Amniotic stem cell (primary cell): ENCODE results near the gene CDKN2B-AS1.

Experiments
- DNase-seq: peaks from one replicate; lab custom pipeline; 2025; lab: John Stamatoyannopoulos, UW

CDKN2B-AS1 gene

GRCh38 chr9:22005702-22006606 lies 11.4 kb downstream of the CDKN2B-AS1 start:
- no peak for DNase-seq

GRCh38 chr9:22008384-22008716 lies 13.8 kb downstream of the CDKN2B-AS1 start:
- DNase-seq = no peak

- DNase-seq = peak; percentile 94
Measured at GRCh38 chr9:22008717-22009505, 14.3 kb downstream of the CDKN2B-AS1 start, which contains the start of gene CDKN2B. TSS of gene CDKN2B (minus strand) at chr9:22009305. CDS start at chr9:22008953, 352 bp downstream.

DNA sequence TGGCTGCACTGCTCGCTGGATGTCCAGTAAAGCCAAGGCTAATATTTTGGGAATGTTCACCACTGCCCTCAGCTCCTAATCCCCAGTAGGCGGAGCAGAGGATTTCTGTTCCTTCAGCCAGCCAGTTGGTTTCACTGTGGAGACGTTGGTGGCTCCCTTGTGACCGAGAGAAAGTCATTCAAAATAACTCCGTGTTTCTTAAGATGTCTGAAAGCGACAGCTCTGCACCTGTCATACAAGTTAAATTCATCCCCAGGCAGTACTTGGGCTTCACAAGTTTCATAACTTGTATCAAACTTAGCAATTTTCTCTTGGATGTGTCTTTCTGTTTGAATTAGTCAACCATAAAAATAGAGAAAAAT lies 14.9 kb downstream of the CDKN2B-AS1 start:
- no peak for DNase-seq

DNA sequence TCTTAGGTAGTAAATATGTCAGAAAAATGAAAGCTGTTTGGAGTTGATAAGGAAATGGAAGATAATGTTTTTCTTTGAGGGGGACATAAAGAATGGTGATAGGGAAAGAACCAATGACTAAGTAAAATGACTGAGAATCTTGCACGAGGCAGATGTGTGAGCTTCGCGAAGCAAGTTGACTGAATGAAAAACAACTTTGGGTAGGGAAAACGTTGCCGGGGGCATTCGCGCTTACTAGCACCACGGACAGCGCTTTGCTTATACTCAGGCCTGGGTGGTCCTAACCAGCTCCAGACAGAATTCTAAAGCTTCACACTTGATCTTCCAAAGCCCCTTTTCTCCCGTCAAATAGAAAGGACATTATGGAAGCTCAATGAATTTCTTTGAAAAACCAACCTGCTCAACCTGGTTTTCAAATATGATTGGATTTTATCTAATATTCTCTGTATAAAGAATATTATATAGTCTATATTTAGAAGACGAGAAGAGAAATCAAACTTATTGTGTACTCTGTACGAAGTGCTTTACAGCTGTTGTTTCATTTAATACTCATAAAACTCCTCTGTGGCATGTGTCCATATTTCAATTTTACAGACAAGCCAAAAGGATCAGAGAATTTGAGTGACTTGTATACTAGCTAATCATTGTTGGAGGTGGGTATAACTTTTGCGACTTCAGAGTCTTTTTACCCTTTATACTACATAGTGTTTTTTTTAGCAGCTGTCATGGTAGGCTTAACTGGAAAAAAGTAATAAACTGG lies 16.5 kb downstream of the CDKN2B-AS1 start:
- no peak for DNase-seq

- DNase-seq = no peak
Measured at GRCh38 chr9:22022396-22022795, 27.8 kb downstream of the CDKN2B-AS1 start.

DNA sequence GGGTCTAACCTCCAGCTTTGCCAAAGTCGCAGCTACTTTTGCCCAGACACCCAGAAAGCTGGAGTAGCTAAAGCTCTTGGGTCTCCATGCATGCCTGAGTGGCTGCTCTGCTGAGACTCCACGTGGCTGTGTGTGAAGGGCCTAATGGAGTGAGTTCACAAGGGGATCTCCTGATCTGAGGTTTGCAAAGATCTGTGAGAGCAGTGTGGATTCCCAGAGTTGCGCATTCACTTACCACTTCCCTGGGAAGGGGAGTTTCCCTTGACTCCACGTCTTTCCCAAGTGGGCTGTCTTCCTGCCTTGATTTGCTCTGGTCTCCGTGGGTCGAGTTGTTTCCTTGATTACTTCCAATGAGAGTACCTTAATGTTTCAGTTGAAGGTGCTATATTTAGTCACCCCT lies 32.1 kb downstream of the CDKN2B-AS1 start:
- no peak for DNase-seq

GRCh38 chr9:22028394-22028793 lies 33.8 kb downstream of the CDKN2B-AS1 start:
- no peak for DNase-seq

DNA sequence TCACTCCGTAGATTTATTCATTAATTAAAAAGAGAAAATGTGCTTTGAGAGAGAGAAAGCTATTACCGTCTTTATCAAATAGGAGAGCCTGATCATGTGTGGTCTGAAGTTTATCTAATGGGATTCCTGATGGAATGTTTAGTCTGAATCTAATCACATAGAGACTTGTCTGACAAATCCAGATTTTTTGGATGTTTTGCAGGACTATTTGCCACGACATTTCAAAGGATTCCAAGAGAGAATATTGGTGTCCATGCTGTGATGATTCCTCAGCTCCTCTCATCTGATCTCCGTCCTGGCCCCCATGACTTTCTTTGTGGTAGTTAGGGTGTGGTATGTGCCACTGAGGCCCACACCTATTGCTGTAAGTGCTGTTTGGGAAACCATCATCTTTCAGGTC lies 34.6 kb downstream of the CDKN2B-AS1 start:
- no peak for DNase-seq

GRCh38 chr9:22030101-22030598 lies 35.6 kb downstream of the CDKN2B-AS1 start:
- DNase-seq = no peak

DNA sequence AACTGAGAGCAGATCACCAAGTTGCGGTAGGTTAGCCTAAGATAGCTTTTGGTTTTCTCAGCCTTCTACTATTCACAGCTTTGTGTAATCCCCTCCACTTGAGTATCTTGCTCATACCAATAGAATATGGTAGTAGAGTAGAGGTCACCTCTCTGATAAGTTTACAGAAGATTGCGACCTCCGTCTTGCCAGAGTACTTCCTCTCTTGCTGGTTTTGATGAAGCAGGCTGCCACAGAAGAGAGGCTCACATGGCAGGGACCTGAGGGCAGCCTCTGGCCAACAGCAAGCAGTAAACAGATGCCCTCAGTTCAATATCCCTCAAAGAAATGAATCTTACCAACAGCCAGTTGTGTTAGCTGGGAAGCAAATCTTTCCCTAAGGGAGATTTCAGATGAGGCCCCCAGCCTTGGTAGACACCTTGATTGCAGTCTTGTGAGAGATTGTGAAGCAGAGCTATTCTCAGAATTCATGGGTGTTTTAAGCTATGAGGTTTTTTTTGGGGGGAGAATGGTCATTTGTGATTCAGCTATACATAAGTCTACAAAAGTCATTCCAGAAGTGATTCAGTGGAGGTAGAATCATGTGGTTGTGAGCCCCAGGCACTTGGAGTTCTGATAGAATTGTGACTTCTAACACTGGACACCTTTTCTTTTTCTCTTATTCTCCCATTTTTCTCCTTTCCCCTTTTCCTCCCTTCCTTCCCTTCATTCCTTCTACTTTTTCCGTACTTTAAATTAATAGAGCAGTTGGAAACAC lies 37.2 kb downstream of the CDKN2B-AS1 start:
- DNase-seq = no peak

DNA sequence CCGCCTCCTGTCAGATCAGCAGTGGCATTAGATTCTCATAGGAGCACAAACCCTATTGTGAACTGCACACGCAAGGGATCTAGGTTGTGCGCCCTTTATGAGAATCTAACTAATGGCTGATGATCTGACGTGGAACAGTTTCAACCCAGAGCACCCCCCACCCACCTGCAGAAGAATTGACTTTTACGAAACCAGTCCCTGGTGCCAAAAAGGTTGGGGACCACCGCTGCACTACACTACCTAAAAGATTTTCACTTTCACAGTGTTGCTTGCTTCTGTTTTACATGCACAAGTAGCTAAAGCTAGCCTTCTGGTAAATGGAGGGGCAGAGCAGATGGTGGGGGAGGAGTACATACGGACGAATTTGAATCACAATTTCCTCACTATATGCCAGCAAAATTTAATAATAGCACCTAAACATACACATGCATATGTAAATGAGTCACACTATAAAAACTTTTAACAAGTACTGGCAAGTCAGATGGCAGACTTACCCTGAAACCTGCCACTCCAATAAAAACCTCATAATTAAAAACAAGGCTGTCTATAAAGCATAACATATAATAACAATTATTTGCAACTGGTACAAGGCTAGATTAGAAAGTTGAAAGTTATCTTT lies 38.5 kb downstream of the CDKN2B-AS1 start:
- no peak for DNase-seq

- DNase-seq = no peak
Measured at GRCh38 chr9:22035591-22036011, 41.0 kb downstream of the CDKN2B-AS1 start.

DNA sequence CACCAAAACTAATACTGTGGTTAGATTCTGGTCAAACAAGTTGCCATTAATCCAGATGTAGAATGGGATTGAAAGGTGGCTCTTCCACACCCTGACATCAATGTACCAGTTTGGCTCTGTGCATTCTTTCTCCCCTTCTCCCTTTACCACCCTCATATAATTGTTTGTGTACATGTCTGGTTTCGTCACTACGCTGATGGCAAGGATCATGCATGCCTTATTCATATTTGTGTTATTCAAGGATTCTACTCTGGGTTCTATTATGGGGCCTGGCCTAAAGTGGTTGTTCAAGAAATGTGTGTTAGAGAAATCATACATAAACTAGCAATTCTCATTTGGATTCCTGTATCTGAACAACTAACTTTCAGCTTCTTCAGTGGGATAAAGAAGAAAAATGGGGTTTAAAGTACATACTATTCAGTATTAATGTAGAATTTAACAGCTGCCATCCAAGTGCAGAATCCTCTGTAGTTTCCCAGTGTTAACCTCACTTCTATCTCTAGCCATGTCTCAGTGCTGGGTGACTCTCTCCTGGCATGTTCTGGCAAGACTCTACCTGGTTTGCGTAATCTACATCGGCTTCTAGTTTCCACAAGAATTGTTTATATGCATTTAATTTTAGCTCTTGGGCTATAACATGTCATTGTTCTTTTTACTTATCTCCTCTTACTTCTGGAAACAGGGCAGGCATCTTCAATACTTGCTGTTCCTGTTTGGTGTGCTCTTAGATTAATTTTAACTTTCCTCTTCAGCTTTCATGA lies 42.5 kb downstream of the CDKN2B-AS1 start:
- no peak for DNase-seq

DNA sequence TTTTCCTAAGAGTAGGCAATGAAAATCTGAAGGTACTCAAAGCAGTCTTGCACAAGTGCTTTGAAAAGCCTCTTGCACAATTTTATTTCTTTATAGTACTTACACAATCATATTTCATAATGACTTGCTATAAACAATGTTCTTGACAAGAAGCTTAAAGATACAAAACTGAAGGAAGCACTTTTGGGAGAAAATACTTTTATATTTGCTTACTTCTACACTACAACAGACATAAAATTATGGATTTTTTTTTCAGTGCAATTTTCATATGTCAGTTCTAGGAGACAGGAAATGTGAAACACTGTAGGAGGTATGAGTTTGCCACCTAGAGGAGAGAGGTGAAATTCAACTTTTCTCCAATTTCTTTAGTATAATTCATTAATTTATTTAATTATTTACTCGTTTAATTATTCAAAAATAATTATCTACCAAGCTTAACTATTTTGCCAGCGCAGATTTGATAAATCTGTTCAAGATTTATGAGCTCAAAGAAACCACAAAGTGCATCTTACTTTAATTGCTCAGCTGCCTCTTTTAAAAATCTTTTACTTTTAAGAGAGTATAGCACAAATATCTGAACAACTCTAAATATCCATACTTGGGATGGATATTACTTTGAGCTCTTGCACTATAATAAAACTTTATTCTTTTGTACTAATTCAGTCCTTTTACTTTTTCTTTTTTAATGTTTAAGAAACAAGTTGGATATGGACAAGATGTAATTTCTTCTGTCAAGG lies 43.5 kb downstream of the CDKN2B-AS1 start:
- DNase-seq = peak; percentile 18

DNA sequence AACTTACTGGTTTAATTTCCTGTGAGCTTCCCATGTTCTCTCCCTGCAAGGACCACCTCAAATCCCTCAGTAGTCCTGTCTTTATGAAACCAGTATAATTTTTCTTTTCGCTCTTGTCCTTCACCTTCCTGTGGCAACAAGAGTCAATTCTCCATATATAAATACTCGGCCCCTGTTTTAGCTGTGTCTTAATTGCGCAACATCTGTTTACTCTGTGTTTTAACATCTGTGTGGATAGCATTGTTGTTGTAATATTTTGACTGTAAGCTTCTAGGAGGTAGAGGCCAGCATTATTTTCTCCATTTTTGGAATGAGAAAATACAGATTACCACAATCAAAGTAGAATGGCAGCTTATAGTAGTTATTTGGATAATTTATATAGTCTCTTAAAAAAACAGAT lies 44.7 kb downstream of the CDKN2B-AS1 start:
- no peak for DNase-seq

DNA sequence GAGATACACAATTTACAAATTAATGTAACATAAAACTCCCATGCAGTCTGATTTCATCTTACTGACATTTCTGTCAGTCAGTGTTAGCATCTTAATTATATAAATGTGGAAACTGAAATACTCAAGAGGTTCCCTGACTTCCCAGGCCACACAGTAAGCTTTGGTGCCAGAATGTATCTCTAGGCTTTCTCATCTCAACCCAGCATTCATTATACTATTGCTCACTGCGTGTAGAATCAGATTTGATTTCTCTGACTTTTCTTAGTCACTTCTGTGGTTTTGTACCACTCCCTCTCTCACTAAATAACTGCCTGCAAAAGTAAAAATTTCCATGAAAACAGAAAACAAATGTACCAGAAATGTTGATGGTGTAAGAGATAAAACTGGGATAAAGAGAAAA lies 46.2 kb downstream of the CDKN2B-AS1 start:
- DNase-seq = no peak

DNA sequence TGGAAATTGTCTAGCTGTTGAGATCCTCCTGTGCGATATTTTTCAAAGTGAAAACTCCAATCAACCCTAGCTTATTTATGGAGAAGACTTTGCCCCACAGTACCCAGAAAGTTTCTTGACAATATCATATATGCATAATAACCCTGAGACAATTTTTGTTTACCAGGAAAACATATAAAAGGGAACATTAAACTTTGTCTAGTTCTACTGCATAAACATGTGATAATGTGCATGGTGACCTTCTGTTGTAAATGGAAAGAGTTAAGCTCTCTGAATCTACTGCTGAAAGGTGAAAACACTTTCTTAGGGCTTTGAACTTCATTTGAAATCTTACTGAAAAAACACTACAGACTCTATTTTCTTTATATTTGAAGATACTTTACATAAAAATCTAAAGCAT lies 46.8 kb downstream of the CDKN2B-AS1 start:
- DNase-seq = no peak

- no peak for DNase-seq
Measured at GRCh38 chr9:22041775-22042174, 47.2 kb downstream of the CDKN2B-AS1 start.

- no peak for DNase-seq
Measured at GRCh38 chr9:22043928-22044327, 49.3 kb downstream of the CDKN2B-AS1 start.
